ENCODE results near the gene IP6K1.
"Not testable (repeated sequence)": the region's sequence is repeated elsewhere in the genome, so short reads cannot be mapped to it uniquely, and the experiment has no call there.

IP6K1 gene

GRCh38 chr3:49793486-49794085 is 7.2 kb upstream of the IP6K1 start:
- DNase-seq, result no peak

- no peak for DNase-seq
Observed at GRCh38 chr3:49792371-49793150, 6.2 kb upstream of the IP6K1 start.

- no peak for DNase-seq
Observed at GRCh38 chr3:49791571-49791970, 5.2 kb upstream of the IP6K1 start.

- DNase-seq, result no peak
Observed at GRCh38 chr3:49790626-49791411, 4.5 kb upstream of the IP6K1 start.

DNA sequence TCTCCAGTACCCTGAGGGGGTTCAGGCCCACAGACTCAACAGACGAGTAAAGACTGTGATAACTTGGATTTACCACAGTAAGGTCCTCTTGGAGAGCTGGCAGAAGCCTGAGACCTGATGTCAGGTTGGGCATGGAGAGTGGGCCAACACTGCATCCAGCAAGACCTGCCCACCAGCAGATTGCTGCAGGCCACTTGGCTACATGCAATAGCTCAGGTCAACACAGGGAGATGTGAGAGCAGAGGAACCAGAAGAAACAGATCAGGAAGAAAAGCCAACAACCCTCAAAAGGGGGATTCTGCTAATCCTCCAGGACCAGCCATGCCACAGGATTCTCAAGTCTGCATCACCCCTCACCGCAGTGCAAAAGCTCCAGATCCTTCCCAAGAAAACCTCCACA is 1.7 kb upstream of the IP6K1 start:
- DNase-seq, result no peak

DNA sequence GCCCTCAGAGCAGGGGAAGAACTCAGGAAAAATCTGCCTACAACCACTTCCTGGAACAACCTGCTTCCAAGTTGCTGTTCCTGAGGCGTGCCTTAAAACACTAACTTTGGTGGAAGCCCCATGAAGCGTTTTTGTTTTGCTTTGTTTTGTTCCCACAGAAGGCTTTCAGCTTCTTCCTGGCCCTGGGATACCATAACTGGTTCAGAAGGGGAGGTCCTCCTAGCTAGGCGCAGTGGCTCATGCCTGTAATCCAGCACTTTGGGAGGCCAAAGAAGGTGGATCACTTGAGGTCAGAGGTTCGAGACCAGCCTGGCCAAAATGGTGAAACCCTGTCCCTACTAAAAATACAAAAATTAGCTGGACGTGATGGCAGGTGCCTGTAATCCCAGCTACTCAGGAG is 1.2 kb upstream of the IP6K1 start:
- DNase-seq, result no peak

- DNase-seq, result no peak
Observed at GRCh38 chr3:49787182-49787464, 781 bp upstream of the IP6K1 start.

DNA sequence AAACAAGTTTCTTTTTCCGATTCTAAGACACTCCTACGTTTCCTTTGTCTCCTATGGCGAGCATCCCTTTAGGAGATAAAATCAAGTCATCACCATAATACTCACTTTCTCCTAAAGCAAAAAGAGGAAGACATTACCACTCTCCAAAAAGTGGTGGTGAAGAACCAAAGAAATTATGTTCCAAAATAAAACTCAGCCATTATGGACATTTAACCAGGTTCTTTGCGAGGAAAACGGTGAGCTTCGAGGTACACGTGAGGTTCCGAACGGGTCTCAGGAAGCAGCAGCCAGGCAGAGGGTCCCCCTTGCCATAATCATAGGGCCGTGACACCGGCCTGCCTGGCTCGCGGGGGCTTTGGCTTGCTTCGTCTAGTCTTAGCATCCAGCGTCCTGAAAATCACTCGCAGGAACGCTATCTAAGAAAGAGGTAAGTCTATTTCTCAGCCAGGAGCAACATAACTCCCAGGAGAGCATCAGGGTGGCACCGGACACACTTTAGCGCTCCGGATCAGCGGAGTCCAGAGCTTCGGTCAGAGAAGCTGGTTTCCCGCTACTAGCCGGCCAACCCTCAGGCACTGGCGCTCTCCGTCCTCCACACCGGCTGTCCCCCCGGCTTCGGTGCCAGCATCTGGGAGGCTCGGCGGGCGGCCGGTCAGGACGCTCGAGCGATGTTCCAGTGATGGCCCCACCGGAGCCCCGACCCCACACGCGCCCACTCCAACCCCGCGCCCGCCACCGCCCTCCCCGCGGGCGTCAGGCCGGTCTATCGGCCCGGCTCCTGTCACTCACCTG is 581 bp downstream of the IP6K1 start:
- DNase-seq, result no peak

DNA sequence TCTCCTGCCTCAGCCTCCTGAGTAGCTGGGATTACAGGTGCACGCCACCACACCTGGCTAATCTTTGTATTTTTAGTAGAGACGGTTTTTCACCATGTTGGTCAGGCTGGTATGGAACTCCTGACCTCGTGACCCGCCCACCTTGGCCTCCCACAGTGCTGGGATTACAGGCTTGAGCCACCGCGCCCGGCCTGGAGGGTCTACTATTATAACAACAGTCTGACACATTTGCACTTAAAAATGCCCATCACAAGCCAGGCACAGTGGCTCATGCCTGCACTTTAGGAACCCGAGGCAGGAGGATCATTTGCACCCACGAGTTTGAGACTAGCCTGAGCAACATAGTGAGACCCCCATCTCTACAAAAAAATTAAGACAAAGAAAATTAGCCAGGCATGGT is 4.1 kb downstream of the IP6K1 start:
- not testable (repeated sequence) for DNase-seq

- no peak for DNase-seq
Observed at GRCh38 chr3:49781415-49782199, 4.7 kb downstream of the IP6K1 start.

GRCh38 chr3:49780975-49781365 is 5.4 kb downstream of the IP6K1 start:
- not testable (repeated sequence) for DNase-seq

GRCh38 chr3:49780080-49780974 is 6.0 kb downstream of the IP6K1 start:
- DNase-seq, result no peak

- DNase-seq, result no peak
Observed at GRCh38 chr3:49779358-49780079, 6.8 kb downstream of the IP6K1 start.

DNA sequence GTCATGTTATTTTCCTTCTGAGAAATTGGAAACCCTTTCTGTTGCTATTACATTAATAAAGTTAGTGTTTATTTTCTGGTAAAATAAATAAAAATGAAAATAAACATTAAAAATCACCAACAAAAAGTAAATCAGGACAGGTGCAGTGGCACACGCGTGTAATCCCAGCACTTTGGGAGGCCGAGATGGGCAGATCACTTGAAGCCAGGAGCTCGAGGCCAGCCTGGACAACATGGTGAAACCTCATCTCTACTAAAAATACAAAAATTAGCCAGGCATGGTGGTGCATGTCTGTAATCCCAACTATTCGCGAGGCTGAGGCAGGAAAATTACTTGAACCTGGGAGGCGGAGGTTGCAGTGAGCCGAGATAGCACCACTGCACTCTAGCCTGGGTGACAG is 10.2 kb downstream of the IP6K1 start:
- DNase-seq, result not testable (repeated sequence)

DNA sequence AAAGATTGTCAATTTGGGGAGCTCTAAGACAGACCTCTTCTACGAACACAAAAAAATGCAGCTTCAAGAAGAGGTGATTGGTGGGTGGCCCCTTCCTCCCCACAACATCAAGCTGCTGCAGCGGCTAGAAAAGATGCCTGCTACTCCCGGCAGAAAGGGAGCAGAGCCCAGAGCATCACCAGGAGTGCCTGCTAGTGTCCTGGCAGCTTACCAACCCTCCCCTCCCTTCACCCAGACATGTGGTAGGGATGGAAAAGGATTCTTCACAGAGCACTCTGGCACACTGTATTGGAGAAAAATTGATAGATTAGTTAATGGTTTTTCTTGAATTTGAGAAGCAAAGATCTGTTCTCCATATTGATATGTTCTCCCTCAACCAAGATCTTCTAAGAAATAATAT is 10.8 kb downstream of the IP6K1 start:
- DNase-seq, result peak; percentile 25 to 59

DNA sequence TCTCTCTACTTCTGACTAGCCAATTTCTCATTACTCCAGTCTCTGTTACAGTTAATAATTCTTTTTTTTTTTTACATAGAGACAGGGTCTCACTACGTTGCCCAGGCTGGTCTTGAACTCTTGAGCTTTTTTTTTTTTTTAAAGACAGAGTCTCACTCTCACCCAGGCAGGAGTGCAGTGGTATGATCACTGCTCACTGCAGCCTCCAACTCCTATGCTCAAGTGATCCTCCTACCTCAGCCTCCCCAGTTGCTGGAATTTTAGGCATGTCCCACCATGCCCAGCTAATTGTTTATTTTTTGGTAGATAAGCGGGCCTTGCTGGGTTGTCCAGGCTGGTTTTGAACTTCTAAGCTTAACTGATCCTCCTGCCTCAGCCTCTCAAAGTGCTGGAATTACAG is 13.6 kb downstream of the IP6K1 start:
- no peak for DNase-seq

GRCh38 chr3:49771340-49771938 is 14.9 kb downstream of the IP6K1 start:
- no peak for DNase-seq

DNA sequence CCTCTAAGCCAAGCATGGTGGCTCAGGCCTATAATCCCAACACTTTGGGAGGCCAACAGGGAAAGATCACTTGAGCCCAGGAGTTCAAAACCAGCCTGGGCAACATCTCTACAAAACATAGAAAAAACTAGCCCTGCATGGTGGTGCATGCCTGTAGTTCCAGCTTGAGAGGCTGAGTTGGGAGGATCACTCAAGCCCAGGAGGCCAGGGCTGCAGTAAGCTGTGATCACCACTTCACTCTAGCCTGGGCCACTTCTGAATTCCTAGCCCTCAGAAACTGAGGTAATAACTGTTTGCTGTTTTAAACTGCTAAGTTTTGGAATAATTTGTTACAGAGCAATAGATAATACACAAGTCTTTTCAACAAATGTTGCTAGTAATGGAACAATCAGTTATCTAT is 16.4 kb downstream of the IP6K1 start:
- DNase-seq, result no peak

GRCh38 chr3:49769286-49769915 is 16.9 kb downstream of the IP6K1 start:
- no peak for DNase-seq

DNA sequence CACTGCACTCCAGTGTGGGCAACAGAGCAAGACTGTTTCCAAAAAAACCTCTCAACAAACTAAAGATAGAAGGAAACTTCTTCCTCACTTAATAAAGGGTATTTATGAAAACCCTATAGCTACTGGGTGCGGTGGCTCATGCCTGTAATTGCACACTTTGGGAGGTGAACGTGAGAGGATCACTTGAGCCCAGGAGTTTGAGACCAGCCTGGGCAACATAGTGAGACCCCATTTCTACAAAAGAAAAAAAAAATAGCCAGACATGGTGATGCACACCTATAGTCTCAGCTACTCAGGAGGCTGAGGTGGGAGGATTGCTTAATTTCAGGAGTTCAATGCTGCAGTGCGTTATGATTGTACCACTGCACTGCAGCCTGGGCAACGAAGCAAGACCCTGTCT is 22.4 kb downstream of the IP6K1 start:
- no peak for DNase-seq

Measured in hippocampal formation (tissue), 2 donors.